DMS53 (cell line): ENCODE measurements around the gene IDH3B.

Experiments used
- DNase-seq: peaks from one replicate; lab custom pipeline; 2025; lab: John Stamatoyannopoulos, UW

The IDH3B gene

DNA sequence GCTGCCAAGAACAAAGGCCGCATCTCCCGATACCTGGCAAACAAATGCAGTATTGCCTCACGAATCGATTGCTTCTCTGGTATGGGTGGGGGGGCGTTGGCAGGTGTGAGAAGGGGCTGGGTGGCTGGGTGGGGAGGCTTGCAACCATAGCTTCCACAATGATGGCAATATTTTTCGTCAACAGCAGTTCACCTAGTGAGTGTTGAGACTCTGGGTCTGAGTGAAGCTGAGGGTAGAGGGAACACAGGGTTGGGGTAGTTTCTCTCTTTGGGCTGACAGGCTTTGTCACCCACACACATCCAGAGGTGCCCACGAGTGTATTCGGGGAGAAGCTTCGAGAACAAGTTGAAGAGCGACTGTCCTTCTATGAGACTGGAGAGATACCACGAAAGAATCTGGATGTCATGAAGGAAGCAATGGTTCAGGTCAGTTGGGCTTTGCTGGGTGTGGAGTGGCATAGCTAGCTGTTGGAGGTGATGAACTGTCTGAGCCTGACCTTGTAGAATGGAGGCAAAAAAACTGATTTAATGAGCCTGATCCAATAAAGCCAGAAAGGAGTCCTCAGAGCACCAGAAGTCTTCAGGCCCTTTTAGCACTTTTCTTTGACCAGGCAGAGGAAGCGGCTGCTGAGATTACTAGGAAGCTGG is 7.4 kb downstream of the IDH3B start:
- no peak for DNase-seq

DNA sequence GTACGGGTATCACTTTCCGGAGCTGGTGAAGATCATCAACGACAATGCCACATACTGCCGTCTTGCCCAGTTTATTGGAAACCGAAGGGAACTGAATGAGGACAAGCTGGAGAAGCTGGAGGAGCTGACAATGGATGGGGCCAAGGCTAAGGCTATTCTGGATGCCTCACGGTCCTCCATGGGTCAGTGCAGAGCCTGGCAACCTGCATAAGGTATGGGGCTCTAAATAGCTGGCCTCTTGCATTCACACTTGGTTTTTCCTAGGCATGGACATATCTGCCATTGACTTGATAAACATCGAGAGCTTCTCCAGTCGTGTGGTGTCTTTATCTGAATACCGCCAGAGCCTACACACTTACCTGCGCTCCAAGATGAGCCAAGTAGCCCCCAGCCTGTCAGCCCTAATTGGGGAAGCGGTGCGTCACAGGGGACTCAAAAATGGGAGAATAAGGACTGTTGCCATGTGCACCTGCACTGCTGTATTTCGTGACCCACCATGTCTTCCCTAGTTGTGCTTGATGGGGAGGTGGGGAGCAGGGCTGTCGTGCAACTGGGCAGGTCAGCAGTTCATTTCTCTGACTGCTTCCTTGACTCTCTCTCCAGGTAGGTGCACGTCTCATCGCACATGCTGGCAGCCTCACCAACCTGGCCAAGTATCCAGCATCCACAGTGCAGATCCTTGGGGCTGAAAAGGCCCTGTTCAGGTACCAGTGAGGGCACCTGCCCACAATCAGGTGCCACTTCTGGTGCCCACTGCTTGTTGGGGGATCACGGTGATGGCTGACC is 8.5 kb downstream of the IDH3B start:
- DNase-seq = no peak

DNA sequence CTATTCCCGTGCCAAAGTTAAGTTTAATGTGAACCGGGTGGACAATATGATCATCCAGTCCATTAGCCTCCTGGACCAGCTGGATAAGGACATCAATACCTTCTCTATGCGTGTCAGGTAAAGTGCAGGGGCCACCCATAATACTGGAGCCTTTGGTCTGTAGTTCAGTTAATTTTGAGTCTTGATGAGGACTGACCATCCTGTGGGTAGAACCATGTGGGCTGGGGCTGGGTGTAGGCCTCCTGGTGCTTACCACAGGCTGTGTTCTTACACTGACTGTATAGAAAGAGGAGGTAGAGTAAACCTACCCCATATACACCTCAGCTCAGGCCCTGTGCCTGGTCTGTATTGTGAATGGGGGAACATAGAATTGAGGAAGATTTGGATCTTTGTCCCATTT is 9.2 kb downstream of the IDH3B start:
- no peak for DNase-seq

DNA sequence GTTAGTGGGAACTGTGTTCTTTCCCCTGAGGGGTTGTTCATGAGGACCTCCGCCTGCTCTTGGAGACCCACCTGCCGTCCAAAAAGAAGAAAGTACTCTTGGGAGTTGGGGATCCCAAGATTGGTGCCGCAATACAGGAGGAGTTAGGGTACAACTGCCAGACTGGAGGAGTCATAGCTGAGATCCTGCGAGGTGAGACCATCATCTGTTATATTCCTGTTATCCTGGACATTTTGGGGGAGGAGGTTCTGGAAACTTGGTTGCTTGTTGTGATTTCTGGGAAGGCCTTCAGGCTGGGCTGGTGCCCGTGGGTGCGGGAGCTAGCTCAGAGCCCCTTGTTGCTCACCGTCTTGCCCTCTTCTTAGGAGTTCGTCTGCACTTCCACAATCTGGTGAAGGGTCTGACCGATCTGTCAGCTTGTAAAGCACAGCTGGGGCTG is 9.6 kb downstream of the IDH3B start:
- DNase-seq = no peak

- DNase-seq = no peak
Measured at GRCh38 chr20:2653556-2654383, 10.2 kb downstream of the IDH3B start.

GRCh38 chr20:2652724-2653555 is 11.1 kb downstream of the IDH3B start:
- DNase-seq = peak; percentile 89

DNA sequence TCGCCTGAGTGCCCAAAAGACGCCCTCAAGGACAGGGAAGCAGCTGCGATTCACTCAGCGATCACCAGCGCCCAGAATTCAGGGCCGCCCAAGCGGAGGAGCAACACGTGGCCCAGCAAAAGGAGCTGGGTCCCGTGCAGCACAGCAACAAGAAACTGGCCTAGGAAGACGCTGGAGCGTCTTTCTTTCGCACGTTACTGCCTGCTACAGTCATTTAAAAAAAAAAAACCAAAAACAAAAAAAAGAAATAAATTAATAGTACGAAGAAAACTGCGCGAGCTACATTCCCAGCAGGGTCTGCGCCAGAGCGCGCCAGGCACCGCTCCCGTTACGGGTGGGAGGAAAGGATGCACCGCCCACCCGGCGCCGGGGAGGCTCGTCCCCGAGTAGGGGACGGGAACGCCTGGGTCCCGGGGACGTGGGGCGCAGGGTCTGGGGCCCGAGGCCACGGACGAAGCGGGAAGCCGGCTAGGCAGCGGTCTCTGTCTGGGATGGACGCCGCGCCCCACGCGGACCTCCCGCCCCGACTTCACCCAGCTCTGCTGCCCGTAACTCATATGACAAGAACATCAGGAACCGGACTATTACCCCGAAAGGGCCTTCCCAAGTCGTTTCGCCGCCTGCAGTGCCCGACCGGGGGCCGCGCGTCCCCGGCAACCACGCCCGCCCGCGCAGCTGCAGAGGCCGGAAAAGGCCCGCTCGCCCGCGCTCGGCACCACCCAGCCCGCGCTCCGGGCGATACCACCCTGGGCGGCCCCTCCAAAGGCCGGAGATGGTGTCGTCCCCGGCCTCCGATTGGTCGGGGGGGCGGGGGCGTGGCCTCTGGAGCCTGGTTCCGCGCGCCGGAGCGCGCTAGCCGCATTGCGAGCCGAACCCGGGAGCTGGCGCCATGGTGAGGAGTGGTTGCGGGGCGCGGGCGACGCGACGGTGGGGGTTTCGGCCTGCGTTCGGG is 12.0 kb downstream of the IDH3B start, which contains the start of gene NOP56:
NOP56 (plus strand) TSS at position 861 of the 952 bp plus-strand sequence; CDS start at position 890, 29 bp downstream.
- DNase-seq = peak; percentile 97

DNA sequence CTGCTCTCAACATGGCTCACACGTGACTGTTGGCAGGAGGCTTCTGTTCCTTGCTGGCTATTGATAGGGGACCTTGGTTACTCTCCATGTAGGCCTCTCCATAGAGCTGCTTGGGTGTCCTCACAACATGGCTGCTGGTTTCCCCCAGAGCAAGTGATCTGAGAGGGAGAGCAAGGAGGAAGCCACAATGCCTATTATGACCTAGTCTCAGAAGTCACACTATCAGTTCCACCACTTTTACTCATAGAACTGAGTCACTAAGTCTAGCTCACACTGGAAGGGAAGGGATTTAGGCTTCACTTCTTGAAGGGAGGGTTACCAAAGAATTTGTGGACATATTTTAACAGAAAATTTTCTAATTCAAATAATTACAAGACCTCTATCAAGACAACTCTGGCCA is 20.3 kb downstream of the IDH3B start:
- DNase-seq = no peak

DNA sequence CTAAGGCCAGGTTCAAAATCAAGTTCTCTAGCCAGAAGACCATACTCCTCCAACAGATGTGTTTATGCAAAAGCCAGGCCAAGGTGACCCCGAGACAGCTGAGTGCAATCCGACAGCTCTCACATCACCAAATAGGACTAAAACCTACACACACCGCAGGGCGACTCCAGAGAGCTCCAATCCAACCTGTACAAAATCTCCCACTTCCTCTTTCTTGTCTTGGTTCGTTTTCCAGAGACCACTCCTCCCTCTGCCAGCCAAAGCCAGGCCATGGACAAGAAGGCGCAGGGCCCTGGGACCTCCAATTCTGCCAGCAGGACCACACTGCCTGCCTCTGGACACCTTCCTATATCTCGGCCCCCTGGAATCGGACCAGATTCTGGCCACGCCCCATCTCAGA is 23.1 kb downstream of the IDH3B start:
- DNase-seq = no peak

GRCh38 chr20:2640260-2640659 is 23.8 kb downstream of the IDH3B start:
- no peak for DNase-seq

GRCh38 chr20:2637246-2637645 is 26.8 kb downstream of the IDH3B start:
- no peak for DNase-seq

- no peak for DNase-seq
Measured at GRCh38 chr20:2633381-2633780, 30.6 kb downstream of the IDH3B start.

- DNase-seq = no peak
Measured at GRCh38 chr20:2631228-2631627, 32.8 kb downstream of the IDH3B start.

- peak; percentile 48 for DNase-seq
Measured at GRCh38 chr20:2626853-2627541, 37.0 kb downstream of the IDH3B start.

- DNase-seq = no peak
Measured at GRCh38 chr20:2625062-2625461, 39.0 kb downstream of the IDH3B start.

DNA sequence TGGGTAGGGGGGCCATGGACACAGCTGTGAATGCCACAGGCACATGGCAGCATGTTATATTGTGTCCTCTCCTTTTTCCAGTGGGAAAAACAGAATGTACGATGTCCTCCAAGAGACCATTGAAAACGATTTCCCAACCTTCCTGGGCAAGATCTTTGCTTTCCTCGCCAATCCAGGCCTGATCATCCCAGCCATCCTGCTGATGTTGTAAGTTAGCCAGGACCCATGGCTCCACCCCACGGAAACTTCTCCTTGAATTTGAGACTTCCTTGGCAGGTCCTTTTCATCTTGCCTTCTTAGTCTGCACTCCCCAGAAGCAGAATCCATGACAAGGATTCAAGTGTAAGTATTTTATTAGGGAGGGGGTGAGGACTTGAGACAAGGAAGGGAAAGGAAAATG is 39.8 kb downstream of the IDH3B start:
- DNase-seq = no peak

DNA sequence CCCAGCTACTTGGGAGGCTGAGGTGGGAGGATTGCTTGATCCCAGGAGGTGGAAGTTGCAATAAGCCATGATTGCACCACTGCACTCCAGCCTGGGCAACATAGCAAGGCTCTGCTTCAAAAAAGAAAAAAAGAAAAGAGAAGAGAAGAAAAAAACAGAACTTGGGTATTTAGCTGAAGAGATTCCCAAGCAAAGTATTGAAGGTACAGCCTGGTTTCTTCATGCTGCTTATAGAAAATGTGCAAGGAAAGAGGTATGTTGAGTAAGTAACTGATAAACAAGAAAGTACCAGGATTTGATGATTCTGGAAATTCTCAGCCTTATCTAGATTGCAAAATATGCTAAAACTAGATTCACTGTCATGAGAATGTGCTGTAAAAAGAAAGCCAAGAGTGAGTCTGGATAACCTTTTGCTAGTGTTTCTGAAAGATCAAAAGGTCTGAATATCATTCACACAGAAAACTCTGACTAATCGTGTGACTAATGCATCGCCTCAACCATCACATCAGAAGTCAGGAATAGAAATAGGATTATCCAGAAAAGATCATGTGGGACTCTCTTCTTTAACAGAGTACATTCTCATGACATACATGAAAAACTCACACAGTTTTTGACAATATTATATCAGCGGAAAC is 43.9 kb downstream of the IDH3B start:
- DNase-seq = no peak

DNA sequence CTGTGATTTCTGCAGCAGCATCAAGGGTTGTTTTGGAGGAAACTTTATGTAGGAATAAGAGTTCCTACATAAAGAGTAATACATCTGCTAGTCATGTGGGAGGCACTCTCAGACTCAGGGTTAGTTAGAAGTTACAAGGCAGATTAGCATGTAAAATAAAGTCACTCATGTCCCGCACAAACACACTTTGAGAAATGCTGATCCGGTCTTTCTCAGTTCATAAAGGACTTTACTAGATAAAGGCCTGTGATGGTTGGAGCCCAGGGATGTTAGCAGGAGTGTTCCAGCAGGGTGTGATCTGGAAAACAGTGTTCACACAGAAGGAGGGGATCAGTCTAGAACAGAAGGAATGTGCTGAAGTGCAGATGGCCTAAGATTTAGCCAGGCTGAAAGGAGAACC is 44.7 kb downstream of the IDH3B start:
- no peak for DNase-seq

DNA sequence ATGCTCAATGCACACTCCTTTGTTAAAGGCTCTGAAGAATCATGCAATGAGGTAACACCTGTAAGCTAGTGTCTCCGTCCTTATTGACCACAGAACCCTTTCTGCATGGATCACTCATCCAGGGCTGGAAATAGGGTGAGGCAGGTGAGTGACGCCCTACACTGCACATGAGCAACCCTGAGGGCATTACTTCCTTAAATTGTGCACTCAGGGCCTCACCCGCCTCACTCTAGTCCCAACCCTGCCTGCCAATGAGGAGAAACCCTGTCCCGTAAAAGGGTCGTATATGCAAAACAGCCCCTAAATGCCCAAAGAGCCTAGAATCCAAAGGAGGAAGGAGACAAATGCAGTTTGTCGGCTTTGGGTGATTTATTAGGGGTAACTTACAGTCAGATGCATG is 45.2 kb downstream of the IDH3B start:
- DNase-seq = no peak
